OCI-LY3 (cell line): ENCODE measurements around the gene DARS2.

Experiments used
- H2AFZ ChIP-seq: fragments of 200-600, 300-600 bp; shearing (Covaris generic); 2 replicates; pipeline ENCODE4 v1.6.0; 2014; ENCODE audit warnings: antibody characterized with exemption, low read depth, low read length
- H3K27ac ChIP-seq: fragments of 200-600, 300-600 bp; sonication (generic); 2 replicates; pipeline ENCODE4 v1.5.1; 2014; ENCODE audit warnings: mild to moderate bottlenecking, low read length, moderate library complexity, mixed read lengths
- H3K27me3 ChIP-seq: fragments of 200-600, 300-600 bp; sonication (generic); 2 replicates; pipeline ENCODE4 v1.6.1; 2014; ENCODE audit warnings: low read depth, low read length, mixed read lengths
- H3K36me3 ChIP-seq: fragments of 200-600, 300-600 bp; sonication (generic); replicated peaks from 2 replicates; pipeline ENCODE3; 2014; ENCODE audit warnings: low read depth, low read length, mixed read lengths
- H3K4me1 ChIP-seq: fragments of 300-600, 200-600 bp; sonication (generic); 2 replicates; pipeline ENCODE4 v1.6.1; 2014; ENCODE audit warnings: low read length, mixed read lengths
- H3K4me2 ChIP-seq: fragments of 200-600, 300-600 bp; sonication (generic); 2 replicates; pipeline ENCODE4 v1.6.1; 2014; ENCODE audit warnings: low read length, mixed read lengths
- H3K4me3 ChIP-seq: fragments of 300-600, 200-600 bp; sonication (generic); 2 replicates; pipeline ENCODE4 v1.5.1; 2014; ENCODE audit warnings: antibody characterized with exemption, mild to moderate bottlenecking, low read length, moderate library complexity
- H3K79me2 ChIP-seq: fragments of 300-600, 200-600 bp; shearing (Covaris generic); 2 replicates; pipeline ENCODE4 v1.6.1; 2014; ENCODE audit warnings: mild to moderate bottlenecking, low read length, mixed read lengths
- H3K9ac ChIP-seq: fragments of 300-600, 200-600 bp; shearing (Covaris generic); 2 replicates; pipeline ENCODE4 v1.6.0; 2014; ENCODE audit warnings: mild to moderate bottlenecking, low read length, moderate library complexity
- H3K9me3 ChIP-seq: fragments of 200-600, 300-600 bp; shearing (Covaris generic); 2 replicates; pipeline ENCODE4 v1.6.1; 2014; ENCODE audit warnings: low read length, mixed read lengths; ENCODE audit not compliant: insufficient read depth
- H4K20me1 ChIP-seq: fragments of 200-600, 300-600 bp; sonication (generic); 2 replicates; pipeline ENCODE4 v1.6.1; 2016; ENCODE audit warnings: low read length, mixed read lengths; ENCODE audit not compliant: insufficient read depth
- CTCF ChIP-seq: fragments of 200-600, 300-600 bp; sonication (generic); IDR thresholded peaks from 2 replicates; pipeline ENCODE4 v1.5.1; 2014; ENCODE audit warnings: antibody characterized with exemption, low read length, low read depth
- EZH2phosphoT487 ChIP-seq: fragments of 200-600 bp; shearing (Covaris generic); IDR thresholded peaks from 2 replicates; pipeline ENCODE4 v1.6.1; 2018; ENCODE audit warnings: antibody characterized with exemption, mixed run types, low read depth

DARS2 gene

GRCh38 chr1:173832748-173833147 lies 8.3 kb downstream of the DARS2 start:
- Histone ChIP-seq H4K20me1 (no peaks in the 10 kb centered on the region), H2AFZ (no peak overlapping the region), H3K27me3 (no peaks in the 10 kb centered on the region), H3K36me3 (peaks cover 46% of the 10 kb centered on the region), H3K79me2 (no peaks in the 10 kb centered on the region), H3K9me3 (no peaks in the 10 kb centered on the region), H3K4me1 (peaks cover 8% of the 10 kb centered on the region), H3K4me3 (no peak overlapping the region), H3K4me2 (no peak overlapping the region), H3K9ac (no peak overlapping the region), H3K27ac (no peak overlapping the region)
- no peak for TF ChIP-seq EZH2phosphoT487
- TF ChIP-seq CTCF: no peak

- Histone ChIP-seq H3K4me2 (no peak overlapping the region), H3K27ac (no peak overlapping the region), H3K4me1 (no peaks in the 10 kb centered on the region), H3K9ac (no peak overlapping the region), H3K79me2 (no peaks in the 10 kb centered on the region), H4K20me1 (no peaks in the 10 kb centered on the region), H2AFZ (no peak overlapping the region), H3K27me3 (no peaks in the 10 kb centered on the region), H3K4me3 (no peak overlapping the region), H3K9me3 (no peaks in the 10 kb centered on the region), H3K36me3 (peaks cover 42% of the 10 kb centered on the region)
- no peak for TF ChIP-seq EZH2phosphoT487
- no peak for TF ChIP-seq CTCF
Observed at GRCh38 chr1:173852105-173852504, 27.6 kb downstream of the DARS2 start.

DNA sequence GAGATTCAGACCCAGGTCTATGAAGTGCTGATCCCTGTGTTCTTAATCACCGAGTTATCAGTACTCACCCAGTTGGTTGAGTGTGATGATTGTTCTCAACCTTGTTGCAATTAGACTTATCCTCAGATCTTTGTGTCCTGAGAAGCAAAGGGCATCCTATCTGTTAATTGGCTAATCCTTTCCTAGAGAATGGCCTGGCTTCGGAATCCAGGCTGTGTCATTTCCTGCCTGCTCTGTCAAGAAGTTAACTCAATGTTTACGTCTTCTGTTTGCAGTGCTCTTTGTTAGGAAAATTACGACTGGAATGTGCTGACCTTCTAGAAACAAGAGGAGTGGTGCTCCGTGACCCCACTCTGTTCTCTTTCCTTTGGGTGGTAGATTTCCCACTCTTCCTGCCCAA lies 28.6 kb downstream of the DARS2 start:
- no peaks in the 10 kb centered on the region for H4K20me1 ChIP-seq
- H3K4me2 ChIP-seq: no peak overlapping the region
- no peak overlapping the region for H3K9ac ChIP-seq
- H3K4me1 ChIP-seq: no peaks in the 10 kb centered on the region
- H2AFZ ChIP-seq: no peak overlapping the region
- no peaks in the 10 kb centered on the region for H3K9me3 ChIP-seq
- no peak overlapping the region for H3K27ac ChIP-seq
- no peak overlapping the region for H3K4me3 ChIP-seq
- TF ChIP-seq CTCF (no peak), EZH2phosphoT487 (no peak)
- H3K36me3 ChIP-seq: peaks cover 50% of the 10 kb centered on the region
- H3K27me3 ChIP-seq: no peaks in the 10 kb centered on the region
- H3K79me2 ChIP-seq: no peaks in the 10 kb centered on the region

DNA sequence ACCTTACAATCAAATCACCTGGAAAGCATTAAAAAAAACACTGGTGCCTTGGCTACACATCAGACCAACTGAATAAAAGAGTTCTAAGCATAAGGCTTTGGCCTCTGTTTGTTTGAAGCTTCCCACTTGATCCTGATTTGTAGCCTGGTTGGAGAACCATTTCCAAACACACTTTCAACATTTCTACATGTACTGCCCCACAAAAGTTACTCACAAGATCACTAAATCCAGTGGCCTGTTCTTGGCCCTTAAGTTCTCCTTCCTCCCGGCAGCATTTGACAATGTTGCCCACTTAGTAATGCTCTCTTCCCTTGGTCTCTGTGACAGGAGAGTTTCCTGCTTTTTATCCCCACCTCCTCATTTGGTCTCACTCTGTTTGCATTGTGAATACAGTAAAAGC lies 31.5 kb downstream of the DARS2 start:
- no peak overlapping the region for H3K4me2 ChIP-seq
- no peak for TF ChIP-seq EZH2phosphoT487
- TF ChIP-seq CTCF: no peak
- H3K27ac ChIP-seq: no peak overlapping the region
- H3K9ac ChIP-seq: no peak overlapping the region
- no peaks in the 10 kb centered on the region for H3K27me3 ChIP-seq
- H3K4me3 ChIP-seq: no peak overlapping the region
- H3K79me2 ChIP-seq: no peaks in the 10 kb centered on the region
- H2AFZ ChIP-seq: no peak overlapping the region
- no peaks in the 10 kb centered on the region for H4K20me1 ChIP-seq
- peaks cover 57% of the 10 kb centered on the region for H3K36me3 ChIP-seq
- no peaks in the 10 kb centered on the region for H3K4me1 ChIP-seq
- no peaks in the 10 kb centered on the region for H3K9me3 ChIP-seq
